ENCODE measurements around the gene CAMK1D.

GRCh38 chr10:12781976-12782375 is 432.6 kb downstream of the CAMK1D start:
- no peak for TF ChIP-seq EZH2 (IDR thresholded peaks at IDR 0.05; ENCODE audit: borderline replicate concordance, low read depth, low read length, severe bottlenecking)
- TF ChIP-seq CTCF (IDR thresholded peaks at IDR 0.05; ENCODE audit: borderline replicate concordance, extremely low read depth, low read length, poor library complexity, severe bottlenecking) = no peak

Measured in DND-41 (cell line).